WTC11 (cell line): ENCODE measurements around the gene MED10.

Experiments
- CDX4 ChIP-seq: fragments of 250-450 bp; sonication (Bioruptor Pico); IDR thresholded peaks from 2 replicates; pipeline ENCODE4 v1.9.0; 2021; ENCODE audit warnings: moderate library complexity, mild to moderate bottlenecking, inconsistent platforms, borderline replicate concordance
- CREB1 ChIP-seq: sonication (generic); formaldehyde crosslinking; IDR thresholded peaks from 2 replicates; pipeline ENCODE4 v1.8.0; 2023; ENCODE audit warnings: mild to moderate bottlenecking, missing genetic modification reagents
- CTCF ChIP-seq: fragments of 200-600 bp; IDR thresholded peaks from 2 replicates; pipeline ENCODE4 v1.8.0; 2022; ENCODE audit warnings: antibody characterized with exemption
- TEAD4 ChIP-seq: sonication (generic); formaldehyde crosslinking; IDR thresholded peaks from 2 replicates; pipeline ENCODE4 v1.8.0; 2022; ENCODE audit warnings: mild to moderate bottlenecking, missing genetic modification reagents
- TP53 ChIP-seq: sonication (generic); formaldehyde crosslinking; IDR thresholded peaks from 2 replicates; pipeline ENCODE4 v1.8.1; 2023; ENCODE audit warnings: mild to moderate bottlenecking, missing genetic modification reagents
- USF1 ChIP-seq: sonication (generic); formaldehyde crosslinking; IDR thresholded peaks from 2 replicates; pipeline ENCODE4 v1.8.0; 2022; ENCODE audit warnings: mild to moderate bottlenecking, missing genetic modification reagents
- ZNF263 ChIP-seq: sonication (generic); formaldehyde crosslinking; IDR thresholded peaks from 2 replicates; pipeline ENCODE4 v1.8.1; 2022; ENCODE audit warnings: low read depth, mild to moderate bottlenecking, moderate library complexity, missing genetic modification reagents
- ZNF396 ChIP-seq: fragments of 250-450 bp; sonication (Bioruptor Pico); IDR thresholded peaks from 2 replicates; pipeline ENCODE4 v1.8.0; 2021; ENCODE audit warnings: mild to moderate bottlenecking, moderate library complexity, borderline replicate concordance

- no peak for TF ChIP-seq USF1 (CRISPR knock-in tag)
- TF ChIP-seq TEAD4 (CRISPR knock-in tag), result no peak
- TF ChIP-seq CTCF, result no peak
- TF ChIP-seq CREB1, result no peak
- TF ChIP-seq CDX4 (CRISPR knock-in tag), result no peak
- TF ChIP-seq TP53, result no peak
- no peak for TF ChIP-seq ZNF396 (CRISPR knock-in tag)
- no peak for TF ChIP-seq ZNF263 (CRISPR knock-in tag)
Measured at GRCh38 chr5:6326776-6327175, 51.6 kb downstream of the MED10 start.
